ENCODE results near the gene CCR7. TPM values are rescaled to one million over a fixed set of nuclear protein-coding genes. Genes with fewer than 3 reads are reported as not detected.

CCR7 gene
- total RNA-seq, 4 donors from 2014 or later = 0.12 to 0.95 (median 0.53) TPM; not detected in 1

GRCh38 chr17:40506786-40507185 is 58.5 kb downstream of the CCR7 start:
- Histone ChIP-seq H3K4me3 (no peak overlapping the region), H3K27ac (no peak overlapping the region), H3K4me1 (peaks cover 0 to 26% (median 11%) of the 10 kb centered on the region in 3 donors), H3K36me3 (no peaks in the 10 kb centered on the region), H3K27me3 (no peaks in the 10 kb centered on the region), H3K9me3 (no peaks in the 10 kb centered on the region)
- WGBS, 2 donors = 91 to 100% methylated on average over 5 of the region's 5 CpGs
- intact Hi-C loops (cut with DNase I) = no loop called here
- DNase-seq = no peak
- TF ChIP-seq CTCF (IDR thresholded peaks at IDR 0.05) (no peak), POLR2A (IDR thresholded peaks at IDR 0.05) (no peak)

Other genes with a start within 250 kb of the CCR7 start
- gene GJD3, start 200.7 kb downstream of the CCR7 start, total RNA-seq = 1 to 10 TPM in 1 of 4 donors, under 1 TPM in 2, not detected in 1; 0.38 to 1.7 (median 0.47) TPM
- gene TOP2A, start 147.6 kb downstream of the CCR7 start, total RNA-seq = 10 to 100 TPM; 24.9 to 87.1 (median 50.6) TPM
- gene IGFBP4, start 122.0 kb downstream of the CCR7 start, total RNA-seq = 100 to 1,000 TPM in 1 of 4 donors, 10 to 100 TPM in 3; 27.1 to 154 (median 73.0) TPM
- 100 to 1,000 TPM in 1 of 4 donors, 10 to 100 TPM in 3; 34.6 to 104 (median 71.1) TPM for gene TNS4, start 63.8 kb downstream of the CCR7 start, total RNA-seq
- gene SMARCE1, start 82.3 kb upstream of the CCR7 start, total RNA-seq = 10 to 100 TPM; 47.2 to 89.3 (median 62.5) TPM
- 1 to 10 TPM in 2 of 4 donors, under 1 TPM in 1, not detected in 1; 0.79 to 1.8 (median 1.3) TPM for gene KRT222, start 99.7 kb upstream of the CCR7 start, total RNA-seq
- 100 to 1,000 TPM in 1 of 4 donors, 10 to 100 TPM in 1, 1 to 10 TPM in 2; 5.5 to 369 (median 23.4) TPM for gene KRT24, start 138.3 kb upstream of the CCR7 start, total RNA-seq
- gene KRT25, start 189.9 kb upstream of the CCR7 start, total RNA-seq = not detected
- gene KRT26, start 206.7 kb upstream of the CCR7 start, total RNA-seq = not detected
- gene KRT27, start 217.1 kb upstream of the CCR7 start, total RNA-seq = not detected
- gene KRT28, start 234.5 kb upstream of the CCR7 start, total RNA-seq = not detected